Keratinocyte (primary cell): ENCODE data around the gene FOXS1. TPM values are rescaled to one million over a fixed set of nuclear protein-coding genes. Genes with fewer than 3 reads are reported as not detected.

Experiments used
- DNase-seq: peaks from one replicate; pipeline ENCODE4 v3.0.0-alpha.2; 2011; ENCODE audit warnings: low read depth, missing footprints, low spot score
- FAIRE-seq: peaks from 2 replicates; lab custom pipeline; 2011; peaks lifted over from hg19 to GRCh38; lab: Jason Lieb, UNC
- H2AFZ ChIP-seq: 2 replicates; pipeline ENCODE4 v1.6.0; 2012; ENCODE audit warnings: low read length, control low read depth, inconsistent platforms; ENCODE audit not compliant: control insufficient read depth
- H3K27ac ChIP-seq: 2 replicates; pipeline ENCODE4 v1.5.1; 2011; ENCODE audit warnings: low read length; ENCODE audit not compliant: control insufficient read depth, insufficient read depth
- H3K27me3 ChIP-seq: 3 replicates; pipeline ENCODE4 v1.6.0; 2011; ENCODE audit warnings: low read length; ENCODE audit not compliant: control insufficient read depth, insufficient read depth; ENCODE audit errors: extremely low read depth
- H3K36me3 ChIP-seq, 2 experiments: 2 replicates in 1 of 2; 3 replicates in 1 of 2; pipeline ENCODE4 v1.5.1; 2011; ENCODE audit warnings: low read length in 2 of 2, mild to moderate bottlenecking in 1 of 2; ENCODE audit not compliant: control insufficient read depth in 2 of 2, insufficient read depth in 2 of 2; ENCODE audit errors: extremely low read depth in 1 of 2
- H3K4me1 ChIP-seq: 3 replicates; pipeline ENCODE4 v1.5.1; 2011; ENCODE audit warnings: low read length; ENCODE audit not compliant: control insufficient read depth, insufficient read depth; ENCODE audit errors: extremely low read depth
- H3K4me2 ChIP-seq: 3 replicates; pipeline ENCODE4 v1.6.0; 2011; ENCODE audit warnings: low read depth, low read length; ENCODE audit not compliant: control insufficient read depth, insufficient read depth; ENCODE audit errors: extremely low read depth
- H3K4me3 ChIP-seq, 3 experiments: fragments of 200-600 bp in 1 of 3; sonication (generic) in 1 of 3; 2 replicates in 2 of 3; 3 replicates in 1 of 3; pipeline ENCODE4 v1.5.1; 2011 to 2016; ENCODE audit warnings: low read length in 3 of 3, mild to moderate bottlenecking in 3 of 3, control low read depth in 2 of 3, inconsistent platforms in 1 of 3, low read depth in 1 of 3, mixed read lengths in 1 of 3, mixed run types in 1 of 3, moderate library complexity in 1 of 3; ENCODE audit not compliant: control insufficient read depth in 2 of 3, insufficient read depth in 2 of 3; ENCODE audit errors: extremely low read depth in 1 of 3
- H3K79me2 ChIP-seq: 2 replicates; pipeline ENCODE4 v1.6.0; 2012; ENCODE audit warnings: low read length; ENCODE audit not compliant: control insufficient read depth, insufficient read depth
- H3K9ac ChIP-seq: 3 replicates; pipeline ENCODE4 v1.6.0; 2011; ENCODE audit warnings: low read length; ENCODE audit not compliant: control insufficient read depth, insufficient read depth; ENCODE audit errors: extremely low read depth
- H3K9me1 ChIP-seq: 3 replicates; pipeline ENCODE4 v1.6.0; 2011; ENCODE audit warnings: low read length; ENCODE audit not compliant: control insufficient read depth, insufficient read depth; ENCODE audit errors: extremely low read depth
- H3K9me3 ChIP-seq: 2 replicates; pipeline ENCODE4 v1.5.1; 2012; ENCODE audit warnings: low read depth, low read length; ENCODE audit not compliant: control insufficient read depth
- H4K20me1 ChIP-seq: 3 replicates; pipeline ENCODE4 v1.6.0; 2011; ENCODE audit warnings: low read length; ENCODE audit not compliant: control insufficient read depth, insufficient read depth; ENCODE audit errors: extremely low read depth
- EZH2 ChIP-seq: IDR thresholded peaks from one replicate; pipeline ENCODE4 v1.6.1; 2012; ENCODE audit warnings: inconsistent platforms, mild to moderate bottlenecking, low read length, moderate library complexity
- dilution Hi-C: fragments of 300-500 bp; cut with MboI; formaldehyde crosslinking; loops from one replicate; pipeline ENCODE4 v1.7.0; 2020; ENCODE audit warnings: low sequenced_read_pairs; ENCODE audit not compliant: extremely low pct_ligation_motif_present
- polyA plus RNA-seq, 5 experiments: library from polyadenylated mRNA; depleted of rRNA in 3 of 5; stranded (reverse) in 3 of 5; stranded (forward) in 1 of 5; unstranded in 1 of 5; fragments of >200 nt; gene quantifications; 1 replicate in 1 of 5; 2 replicates in 3 of 5; 3 replicates in 1 of 5; pipeline versions ENCODE4 v1.2.1 to v1.2.3, GENCODE V29; 2011 to 2012; ENCODE audit warnings: missing spikeins in 2 of 5, low read depth in 1 of 5, low replicate concordance in 1 of 5
- TF ChIP-seq, protein P1 (sequence below), 3 experiments: IDR thresholded peaks in 1 of 3; conservative IDR thresholded peaks in 1 of 3; optimal IDR thresholded peaks in 1 of 3; 2 replicates in 2 of 3; 3 replicates in 1 of 3; pipeline versions ENCODE3 to v1.5.1; 2011; ENCODE audit warnings: low read length in 3 of 3, mild to moderate bottlenecking in 3 of 3, moderate library complexity in 2 of 3, control low read depth in 1 of 3, inconsistent platforms in 1 of 3; ENCODE audit not compliant: insufficient read depth in 2 of 3; ENCODE audit errors: extremely low read depth in 1 of 3

FOXS1 gene
- polyA plus RNA-seq, 1 donor (not counting 4 experiments of a cell fraction or from before 2014, with no cell fraction given) = not detected

DNA sequence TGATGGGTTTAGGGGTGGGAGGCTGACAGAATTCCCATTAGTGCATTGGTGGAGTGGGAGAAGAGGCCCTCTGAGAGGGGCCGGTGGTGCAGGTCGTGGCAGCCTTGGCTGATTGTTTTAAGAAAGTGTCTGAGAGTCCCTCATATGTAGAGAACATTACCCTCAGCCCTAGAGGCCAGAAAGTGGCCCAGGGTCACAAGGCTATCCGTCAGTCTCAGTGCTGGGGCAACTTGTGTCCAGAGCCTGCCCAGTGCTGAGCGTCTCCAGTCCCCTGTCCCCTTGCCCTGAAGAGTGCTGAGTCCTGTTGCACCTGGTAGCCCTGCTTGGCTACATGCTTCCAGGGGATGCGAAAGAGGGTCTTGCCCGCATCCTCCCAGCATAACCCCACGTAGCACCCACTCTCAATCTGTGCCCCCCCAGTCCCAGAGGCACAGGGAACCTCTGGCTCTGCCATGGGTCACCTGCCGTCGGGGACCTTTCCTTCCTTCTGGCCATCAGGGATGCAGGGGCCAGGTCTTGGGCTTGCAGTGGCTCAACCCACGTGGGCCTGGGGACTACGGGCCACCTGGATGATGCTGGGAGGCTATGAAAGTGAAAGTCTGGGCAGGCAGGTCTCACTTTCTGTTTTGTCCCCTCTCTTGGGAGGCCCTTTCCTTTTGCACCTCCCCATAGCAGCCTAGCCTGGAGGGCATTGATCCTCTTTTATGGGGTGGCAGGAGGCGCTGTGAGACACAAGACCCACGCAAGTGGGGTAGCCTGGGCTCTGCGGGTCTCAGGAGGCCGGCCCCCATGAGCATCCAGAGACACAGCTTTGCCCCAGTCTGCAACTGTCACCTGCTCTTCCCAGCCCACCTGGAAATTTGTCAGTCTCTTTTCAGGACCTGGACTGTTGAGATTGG, 12.7 kb upstream of the FOXS1 start:
- Histone ChIP-seq H3K9me1 (no peaks in the 10 kb centered on the region), H3K9me3 (no peaks in the 10 kb centered on the region), H3K36me3 (no peaks in the 10 kb centered on the region), H3K27ac (no peak overlapping the region), H2AFZ (no peak overlapping the region), H3K4me2 (no peak overlapping the region), H3K27me3 (peaks cover 45% of the 10 kb centered on the region), H3K4me1 (peaks cover 2% of the 10 kb centered on the region), H3K79me2 (no peaks in the 10 kb centered on the region), H3K9ac (no peak overlapping the region), H3K4me3 (no peak overlapping the region), H4K20me1 (no peaks in the 10 kb centered on the region)
- DNase-seq = no peak
- TF ChIP-seq, protein P1, sequence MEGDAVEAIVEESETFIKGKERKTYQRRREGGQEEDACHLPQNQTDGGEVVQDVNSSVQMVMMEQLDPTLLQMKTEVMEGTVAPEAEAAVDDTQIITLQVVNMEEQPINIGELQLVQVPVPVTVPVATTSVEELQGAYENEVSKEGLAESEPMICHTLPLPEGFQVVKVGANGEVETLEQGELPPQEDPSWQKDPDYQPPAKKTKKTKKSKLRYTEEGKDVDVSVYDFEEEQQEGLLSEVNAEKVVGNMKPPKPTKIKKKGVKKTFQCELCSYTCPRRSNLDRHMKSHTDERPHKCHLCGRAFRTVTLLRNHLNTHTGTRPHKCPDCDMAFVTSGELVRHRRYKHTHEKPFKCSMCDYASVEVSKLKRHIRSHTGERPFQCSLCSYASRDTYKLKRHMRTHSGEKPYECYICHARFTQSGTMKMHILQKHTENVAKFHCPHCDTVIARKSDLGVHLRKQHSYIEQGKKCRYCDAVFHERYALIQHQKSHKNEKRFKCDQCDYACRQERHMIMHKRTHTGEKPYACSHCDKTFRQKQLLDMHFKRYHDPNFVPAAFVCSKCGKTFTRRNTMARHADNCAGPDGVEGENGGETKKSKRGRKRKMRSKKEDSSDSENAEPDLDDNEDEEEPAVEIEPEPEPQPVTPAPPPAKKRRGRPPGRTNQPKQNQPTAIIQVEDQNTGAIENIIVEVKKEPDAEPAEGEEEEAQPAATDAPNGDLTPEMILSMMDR (optimal IDR thresholded peaks at IDR 0.05 in 1 of 3, IDR thresholded peaks at IDR 0.05 in 1 of 3, conservative IDR thresholded peaks at IDR 0.05 in 1 of 3; ENCODE audit: extremely low read depth in 1 of 3, insufficient read depth in 2 of 3, low read length in 3 of 3) = no peak
- no peak for TF ChIP-seq EZH2
- FAIRE-seq = no peak
- dilution Hi-C loops = no loop called here

DNA sequence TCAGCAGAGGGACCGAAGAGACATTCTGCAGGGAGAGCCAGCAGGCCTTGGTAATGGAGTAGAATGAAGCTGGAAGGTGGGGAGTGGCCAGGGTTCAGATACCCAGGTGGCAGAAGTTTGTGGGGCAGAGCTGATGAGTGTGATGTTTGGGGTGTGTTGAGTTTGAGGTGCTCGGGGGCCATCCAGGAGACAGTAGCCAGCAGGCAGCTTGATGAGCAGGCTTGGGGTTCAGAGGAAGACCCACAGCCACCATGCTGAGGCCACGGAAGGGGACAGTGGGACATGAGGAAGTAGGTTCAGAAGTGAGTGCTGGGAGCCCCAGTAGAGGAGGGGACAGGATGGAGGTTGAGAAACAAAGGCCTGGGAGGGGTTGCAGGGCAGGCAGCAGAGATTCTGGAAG, 11.1 kb upstream of the FOXS1 start:
- H3K4me3 ChIP-seq = no peak overlapping the region
- H3K27ac ChIP-seq = no peak overlapping the region
- no peaks in the 10 kb centered on the region for H3K36me3 ChIP-seq
- no peak overlapping the region for H2AFZ ChIP-seq
- dilution Hi-C loops = no loop called here
- H3K27me3 ChIP-seq = peaks cover 39% of the 10 kb centered on the region
- H3K9ac ChIP-seq = no peak overlapping the region
- no peaks in the 10 kb centered on the region for H3K9me3 ChIP-seq
- no peak overlapping the region for H3K4me2 ChIP-seq
- no peaks in the 10 kb centered on the region for H3K4me1 ChIP-seq
- no peak for DNase-seq
- no peaks in the 10 kb centered on the region for H4K20me1 ChIP-seq
- TF ChIP-seq, protein P1 (optimal IDR thresholded peaks at IDR 0.05 in 1 of 3, IDR thresholded peaks at IDR 0.05 in 1 of 3, conservative IDR thresholded peaks at IDR 0.05 in 1 of 3; ENCODE audit: extremely low read depth in 1 of 3, insufficient read depth in 2 of 3, low read length in 3 of 3) = no peak
- TF ChIP-seq EZH2 = no peak
- no peaks in the 10 kb centered on the region for H3K9me1 ChIP-seq
- FAIRE-seq = no peak
- no peaks in the 10 kb centered on the region for H3K79me2 ChIP-seq
